ENCODE measurements around the gene ATAT1. TPM values are rescaled to one million over a fixed set of nuclear protein-coding genes. Genes with fewer than 3 reads are reported as not detected.

The ATAT1 gene
- total and polyA plus RNA-seq, 2 of the 13 experiments (the other 11 are each of a cell fraction or from before 2014, with no cell fraction given), result 9.2 to 23.6 TPM

DNA sequence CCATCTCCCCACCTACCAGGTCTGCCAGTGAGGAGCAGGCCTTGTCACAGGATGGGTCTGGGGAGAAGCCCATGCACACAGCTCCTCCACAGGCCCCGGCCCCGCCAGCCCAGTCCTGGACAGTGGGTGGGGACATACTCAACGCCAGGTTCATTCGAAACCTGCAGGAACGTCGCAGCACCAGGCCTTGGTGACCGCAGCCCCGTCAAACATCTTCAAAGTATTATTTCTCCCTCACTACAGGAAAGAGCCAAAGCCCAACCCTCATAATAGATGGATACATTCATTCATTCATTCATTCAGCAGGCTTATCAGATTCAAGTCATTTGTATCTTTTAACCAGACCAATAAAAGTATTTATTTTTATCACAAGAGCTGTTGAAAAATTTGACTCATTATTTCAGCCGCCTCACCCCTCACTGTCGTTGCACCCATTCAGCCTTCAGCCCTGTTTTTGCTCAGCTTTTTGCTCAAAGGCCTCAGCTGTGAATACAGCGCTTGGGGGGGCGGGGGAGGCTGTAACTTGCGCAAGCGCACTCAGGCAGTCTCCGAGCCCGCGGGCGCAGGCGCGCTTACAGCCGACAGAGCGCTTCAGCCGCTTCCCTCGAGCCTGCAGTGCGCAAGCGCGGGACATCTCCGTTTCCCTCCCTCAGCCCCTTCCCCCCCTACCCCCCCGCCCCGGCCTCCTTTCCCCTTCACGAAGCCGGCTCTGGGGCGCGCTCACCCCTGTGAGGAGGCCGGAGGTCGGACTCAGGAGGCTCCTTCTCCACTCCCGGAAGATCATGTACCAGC lies 20.0 kb downstream of the ATAT1 start, which contains the start of gene C6orf136 (continued):
- TF ChIP-seq NFIB (CRISPR knock-in tag; IDR thresholded peaks at IDR 0.05; ENCODE audit: borderline replicate concordance) (no peak), ZNF629 (CRISPR knock-in tag; conservative IDR thresholded peaks at IDR 0.05) (no peak), ZNF430 (CRISPR knock-in tag; IDR thresholded peaks at IDR 0.05) (no peak), EEA1 (CRISPR knock-in tag; IDR thresholded peaks at IDR 0.05; ENCODE audit: borderline replicate concordance) (no peak), STAT5B (CRISPR knock-in tag; IDR thresholded peaks at IDR 0.05) (no peak), NRL (CRISPR knock-in tag; IDR thresholded peaks at IDR 0.05; ENCODE audit: borderline replicate concordance) (0 out of 2 replicates have a peak, but pooled peaks have one; percentile 47), NR2C2 (CRISPR knock-in tag; IDR thresholded peaks at IDR 0.05; ENCODE audit: borderline replicate concordance) (no peak), MBD4 (IDR thresholded peaks at IDR 0.05; ENCODE audit: borderline replicate concordance, low read length) (no peak), ZNF816 (CRISPR knock-in tag; IDR thresholded peaks at IDR 0.05; ENCODE audit: borderline replicate concordance) (no peak), ZNF234 (CRISPR knock-in tag; conservative IDR thresholded peaks at IDR 0.05) (0 out of 2 replicates have a peak, but pooled peaks have one; percentile 19), HOXA3 (CRISPR knock-in tag; IDR thresholded peaks at IDR 0.05) (no peak), ATF7-NPFF (CRISPR knock-in tag; IDR thresholded peaks at IDR 0.05; ENCODE audit: low read depth) (no peak), ZNF674 (CRISPR knock-in tag; IDR thresholded peaks at IDR 0.05; ENCODE audit: low read depth) (no peak), ZNF883 (CRISPR knock-in tag; IDR thresholded peaks at IDR 0.05; ENCODE audit: not compliant biosample characterization) (no peak), ZNF557 (CRISPR knock-in tag; IDR thresholded peaks at IDR 0.05) (no peak), RXRA (CRISPR knock-in tag; IDR thresholded peaks at IDR 0.05) (no peak), YY1 (IDR thresholded peaks at IDR 0.05; ENCODE audit: insufficient read depth, insufficient replicate concordance, low read depth, low read length) (peak; percentile 15), ATRX (CRISPR knock-in tag; IDR thresholded peaks at IDR 0.05; ENCODE audit: borderline replicate concordance) (no peak), ZBTB7B (CRISPR knock-in tag; IDR thresholded peaks at IDR 0.05) (no peak), ZNF331 (CRISPR knock-in tag; IDR thresholded peaks at IDR 0.05) (0 out of 2 replicates have a peak, but pooled peaks have one; percentile 2), ZNF230 (CRISPR knock-in tag; IDR thresholded peaks at IDR 0.05) (no peak)
- TF ChIP-seq, protein P1, sequence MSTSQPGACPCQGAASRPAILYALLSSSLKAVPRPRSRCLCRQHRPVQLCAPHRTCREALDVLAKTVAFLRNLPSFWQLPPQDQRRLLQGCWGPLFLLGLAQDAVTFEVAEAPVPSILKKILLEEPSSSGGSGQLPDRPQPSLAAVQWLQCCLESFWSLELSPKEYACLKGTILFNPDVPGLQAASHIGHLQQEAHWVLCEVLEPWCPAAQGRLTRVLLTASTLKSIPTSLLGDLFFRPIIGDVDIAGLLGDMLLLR (CRISPR knock-in tag; IDR thresholded peaks at IDR 0.05), result 0 out of 2 replicates have a peak, but pooled peaks have one; percentile 44
- TF ChIP-seq, protein P2, sequence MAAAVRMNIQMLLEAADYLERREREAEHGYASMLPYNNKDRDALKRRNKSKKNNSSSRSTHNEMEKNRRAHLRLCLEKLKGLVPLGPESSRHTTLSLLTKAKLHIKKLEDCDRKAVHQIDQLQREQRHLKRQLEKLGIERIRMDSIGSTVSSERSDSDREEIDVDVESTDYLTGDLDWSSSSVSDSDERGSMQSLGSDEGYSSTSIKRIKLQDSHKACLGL (CRISPR knock-in tag; IDR thresholded peaks at IDR 0.05), result no peak
- TF ChIP-seq, protein P3, sequence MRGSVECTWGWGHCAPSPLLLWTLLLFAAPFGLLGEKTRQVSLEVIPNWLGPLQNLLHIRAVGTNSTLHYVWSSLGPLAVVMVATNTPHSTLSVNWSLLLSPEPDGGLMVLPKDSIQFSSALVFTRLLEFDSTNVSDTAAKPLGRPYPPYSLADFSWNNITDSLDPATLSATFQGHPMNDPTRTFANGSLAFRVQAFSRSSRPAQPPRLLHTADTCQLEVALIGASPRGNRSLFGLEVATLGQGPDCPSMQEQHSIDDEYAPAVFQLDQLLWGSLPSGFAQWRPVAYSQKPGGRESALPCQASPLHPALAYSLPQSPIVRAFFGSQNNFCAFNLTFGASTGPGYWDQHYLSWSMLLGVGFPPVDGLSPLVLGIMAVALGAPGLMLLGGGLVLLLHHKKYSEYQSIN (CRISPR knock-in tag; IDR thresholded peaks at IDR 0.05; ENCODE audit: borderline replicate concordance), result no peak
- TF ChIP-seq, protein P4, sequence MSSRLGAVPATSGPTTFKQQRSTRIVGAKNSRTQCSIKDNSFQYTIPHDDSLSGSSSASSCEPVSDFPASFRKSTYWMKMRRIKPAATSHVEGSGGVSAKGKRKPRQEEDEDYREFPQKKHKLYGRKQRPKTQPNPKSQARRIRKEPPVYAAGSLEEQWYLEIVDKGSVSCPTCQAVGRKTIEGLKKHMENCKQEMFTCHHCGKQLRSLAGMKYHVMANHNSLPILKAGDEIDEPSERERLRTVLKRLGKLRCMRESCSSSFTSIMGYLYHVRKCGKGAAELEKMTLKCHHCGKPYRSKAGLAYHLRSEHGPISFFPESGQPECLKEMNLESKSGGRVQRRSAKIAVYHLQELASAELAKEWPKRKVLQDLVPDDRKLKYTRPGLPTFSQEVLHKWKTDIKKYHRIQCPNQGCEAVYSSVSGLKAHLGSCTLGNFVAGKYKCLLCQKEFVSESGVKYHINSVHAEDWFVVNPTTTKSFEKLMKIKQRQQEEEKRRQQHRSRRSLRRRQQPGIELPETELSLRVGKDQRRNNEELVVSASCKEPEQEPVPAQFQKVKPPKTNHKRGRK (CRISPR knock-in tag; IDR thresholded peaks at IDR 0.05), result no peak
- TF ChIP-seq, protein P5, sequence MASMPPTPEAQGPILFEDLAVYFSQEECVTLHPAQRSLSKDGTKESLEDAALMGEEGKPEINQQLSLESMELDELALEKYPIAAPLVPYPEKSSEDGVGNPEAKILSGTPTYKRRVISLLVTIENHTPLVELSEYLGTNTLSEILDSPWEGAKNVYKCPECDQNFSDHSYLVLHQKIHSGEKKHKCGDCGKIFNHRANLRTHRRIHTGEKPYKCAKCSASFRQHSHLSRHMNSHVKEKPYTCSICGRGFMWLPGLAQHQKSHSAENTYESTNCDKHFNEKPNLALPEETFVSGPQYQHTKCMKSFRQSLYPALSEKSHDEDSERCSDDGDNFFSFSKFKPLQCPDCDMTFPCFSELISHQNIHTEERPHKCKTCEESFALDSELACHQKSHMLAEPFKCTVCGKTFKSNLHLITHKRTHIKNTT (CRISPR knock-in tag; IDR thresholded peaks at IDR 0.05), result no peak
